Dendritic cell treated with granulocyte-macrophage colony-stimulating factor and Interleukin-4, amounts not matched to agents 40 ng/mL and 50 ng/mL, for 4 days (primary cell): Measurements from ENCODE around the gene CTNS.
A peak's percentile ranks its signal among the peaks of the same experiment; 100 is the strongest.

ENCODE experiments used
- H3K27ac Mint-ChIP-seq: one replicate; pipeline ENCODE4 v1.8.0; 2022; ENCODE audit warnings: mild to moderate bottlenecking, mixed read lengths
- H3K27me3 Mint-ChIP-seq: one replicate; pipeline ENCODE4 v1.8.0; 2022; ENCODE audit warnings: mild to moderate bottlenecking, mixed read lengths
- H3K36me3 Mint-ChIP-seq: one replicate; pipeline ENCODE4 v1.8.0; 2022; ENCODE audit warnings: low read depth, mixed read lengths
- H3K4me1 Mint-ChIP-seq: one replicate; pipeline ENCODE4 v1.8.0; 2022; ENCODE audit warnings: low read depth, mixed read lengths
- H3K4me3 Mint-ChIP-seq: one replicate; pipeline ENCODE4 v1.8.0; 2022; ENCODE audit warnings: mild to moderate bottlenecking, moderate library complexity, mixed read lengths
- H3K9me3 Mint-ChIP-seq: one replicate; pipeline ENCODE4 v1.8.0; 2022; ENCODE audit warnings: mixed read lengths
- intact Hi-C: fragments of 100-400 bp; cut with micrococcal nuclease; formaldehyde crosslinking; loops from one replicate; pipeline ENCODE4 v1.15.0; 2022

The CTNS gene

DNA sequence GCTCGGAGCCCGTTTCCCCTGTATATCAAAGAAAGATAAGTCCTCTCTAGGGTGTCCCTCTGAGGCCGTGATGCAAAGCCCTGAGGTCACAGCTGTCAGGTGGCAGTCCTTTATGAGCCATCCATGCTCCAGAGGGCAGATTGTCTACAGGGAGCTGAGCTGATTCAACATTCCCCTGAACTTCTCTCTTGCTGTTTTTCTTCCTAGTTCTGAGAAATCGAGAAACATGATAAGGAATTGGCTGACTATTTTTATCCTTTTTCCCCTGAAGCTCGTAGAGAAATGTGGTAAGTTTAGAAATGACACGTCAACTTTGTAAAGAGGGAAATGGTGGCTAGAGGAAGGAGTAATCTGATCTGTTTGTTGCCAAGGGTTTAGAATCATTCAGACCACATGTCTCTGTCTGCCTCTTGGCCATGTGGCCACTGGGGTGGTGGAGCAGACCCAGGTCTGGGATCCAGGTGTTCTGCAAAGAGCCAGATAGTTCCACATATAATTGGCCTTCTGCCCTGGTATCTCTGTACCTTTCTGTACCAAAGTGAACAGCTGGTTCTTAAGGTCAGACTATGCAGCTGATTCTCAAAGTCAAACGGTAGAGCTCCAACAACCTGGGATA, 3.5 kb downstream of the CTNS start:
- Mint-ChIP-seq H3K27ac (peak overlapping the region; percentile 97), H3K27me3 (no peaks in the 10 kb centered on the region), H3K36me3 (peaks cover 99% of the 10 kb centered on the region), H3K4me1 (peaks cover 81% of the 10 kb centered on the region), H3K4me3 (peak overlapping the region; percentile 65), H3K9me3 (no peaks in the 10 kb centered on the region)
- intact Hi-C loops, result loop anchor here (1.0 kb wide), 1 partner anchor 28 kb away; the partner anchor contains the start of genes EMC6 and TAX1BP3

DNA sequence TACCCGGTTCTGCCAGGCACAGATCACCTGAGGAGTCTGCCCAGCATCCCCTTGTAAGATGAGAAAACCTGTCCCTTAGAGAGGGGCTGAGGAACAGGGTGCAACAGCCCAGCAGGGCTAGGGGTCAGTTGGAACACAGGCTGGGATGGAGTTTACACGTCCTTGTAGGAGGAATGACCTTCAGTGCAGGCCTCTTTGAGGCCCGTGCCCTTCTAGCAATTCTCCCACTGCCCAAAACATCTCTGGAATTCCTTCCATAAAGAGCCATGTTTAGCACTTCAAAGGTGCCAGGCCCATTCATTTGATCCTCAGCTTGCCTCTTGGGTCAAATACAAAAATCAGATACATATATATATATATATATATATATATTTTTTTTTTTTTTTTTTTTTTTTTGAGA, 4.5 kb downstream of the CTNS start:
- H3K9me3 Mint-ChIP-seq, result no peaks in the 10 kb centered on the region
- intact Hi-C loops, result no loop called here
- peak overlapping the region; percentile 97 for H3K27ac Mint-ChIP-seq

DNA sequence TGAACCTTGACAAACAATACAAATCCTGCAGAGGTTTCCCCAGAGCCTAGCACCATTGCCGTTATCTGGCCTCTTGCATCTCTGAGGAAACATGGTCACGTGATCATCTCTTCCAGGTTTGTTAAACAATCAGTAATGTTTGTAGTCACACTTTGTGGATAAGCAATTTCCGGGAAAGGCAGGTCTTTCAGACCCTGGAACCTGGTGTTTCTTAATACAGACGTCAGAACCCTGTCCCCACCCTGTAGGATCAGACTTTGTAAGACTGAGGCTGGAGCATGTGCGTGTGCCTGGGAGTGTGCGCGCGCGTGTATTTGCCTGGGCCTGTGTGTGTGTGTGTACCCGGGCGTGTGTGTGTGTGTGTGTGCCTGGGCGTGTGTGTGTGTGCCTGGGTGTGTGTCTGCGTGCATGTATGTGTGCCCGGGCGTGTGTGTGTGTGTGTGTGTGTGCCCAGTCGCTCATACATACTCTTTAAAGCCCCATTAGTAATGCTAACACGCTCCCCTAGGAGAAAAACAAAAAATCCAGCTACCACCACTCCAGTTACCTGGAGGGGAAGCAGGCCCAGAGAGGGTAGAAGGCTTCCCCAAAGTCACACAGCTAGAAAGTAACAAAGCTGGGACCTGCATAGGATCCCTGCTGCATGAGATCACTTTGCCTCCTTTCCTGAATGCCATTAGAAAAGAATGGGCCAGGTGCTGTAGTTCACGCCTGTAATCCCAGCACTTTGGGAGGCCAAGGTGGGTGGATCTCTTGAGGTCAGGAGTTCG, 5.3 kb downstream of the CTNS start:
- Mint-ChIP-seq H3K27me3 (no peaks in the 10 kb centered on the region), H3K27ac (peak overlapping the region; percentile 97), H3K36me3 (peaks cover 99% of the 10 kb centered on the region), H3K4me1 (peaks cover 85% of the 10 kb centered on the region), H3K4me3 (no peak overlapping the region), H3K9me3 (no peaks in the 10 kb centered on the region)
- intact Hi-C loops, result no loop called here

More for the DNA sequence above, 4.5 kb downstream of the CTNS start:
- Mint-ChIP-seq H3K4me3 (no peak overlapping the region), H3K27me3 (no peaks in the 10 kb centered on the region), H3K36me3 (peaks cover 99% of the 10 kb centered on the region), H3K4me1 (peaks cover 84% of the 10 kb centered on the region)

DNA sequence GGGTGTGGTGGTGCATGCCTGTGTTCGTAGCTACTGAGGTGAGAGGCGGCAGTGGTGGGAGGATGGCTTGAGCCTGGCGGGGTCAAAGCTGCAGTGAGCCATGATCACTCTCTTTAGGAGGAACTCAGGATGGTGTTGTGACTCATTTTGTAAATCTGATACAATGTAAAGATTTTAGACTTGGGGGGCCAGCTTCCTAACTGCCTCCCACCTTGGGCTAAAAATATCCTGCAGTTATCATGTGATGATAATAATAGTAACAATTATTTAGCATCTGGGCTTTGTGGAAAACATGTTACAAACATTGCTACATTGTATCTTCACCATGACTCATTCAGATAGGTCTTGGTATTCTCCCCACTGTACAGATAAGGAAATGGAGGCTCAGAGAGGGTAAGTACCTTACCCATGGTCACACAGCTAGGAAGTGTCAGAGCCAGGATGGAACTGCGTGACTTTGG, 7.4 kb downstream of the CTNS start:
- no peak overlapping the region for H3K4me3 Mint-ChIP-seq
- no peaks in the 10 kb centered on the region for H3K9me3 Mint-ChIP-seq
- intact Hi-C loops, result no loop called here
- no peaks in the 10 kb centered on the region for H3K27me3 Mint-ChIP-seq
- H3K4me1 Mint-ChIP-seq, result peaks cover 84% of the 10 kb centered on the region
- peaks cover 99% of the 10 kb centered on the region for H3K36me3 Mint-ChIP-seq
- no peak overlapping the region for H3K27ac Mint-ChIP-seq

DNA sequence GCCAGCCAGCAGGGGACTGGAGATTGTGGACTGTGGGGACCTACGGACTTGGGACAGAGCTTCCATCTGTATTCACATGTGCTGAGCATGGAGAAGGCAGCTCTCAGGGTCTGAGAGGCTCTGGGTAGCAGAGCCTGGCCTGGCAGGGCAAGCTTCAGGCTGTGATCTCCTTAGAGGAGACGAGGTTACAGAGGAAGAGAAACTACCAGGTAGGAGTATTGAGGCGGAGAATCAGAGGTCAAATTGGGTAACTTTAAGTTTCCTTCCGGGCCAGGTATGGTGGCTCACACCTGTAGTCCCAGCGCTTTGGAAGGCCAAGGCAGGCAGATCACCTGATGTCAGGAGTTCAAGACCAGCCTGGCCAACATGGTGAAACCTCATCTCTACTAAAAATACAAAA, 8.8 kb downstream of the CTNS start:
- Mint-ChIP-seq H3K36me3 (peaks cover 100% of the 10 kb centered on the region), H3K4me3 (no peak overlapping the region), H3K9me3 (no peaks in the 10 kb centered on the region), H3K27ac (no peak overlapping the region), H3K27me3 (no peaks in the 10 kb centered on the region), H3K4me1 (peaks cover 71% of the 10 kb centered on the region)
- intact Hi-C loops, result loop anchor here (5.0 kb wide), 2 partner anchors 43 to 598 kb away; no protein-coding TSS in a partner anchor

DNA sequence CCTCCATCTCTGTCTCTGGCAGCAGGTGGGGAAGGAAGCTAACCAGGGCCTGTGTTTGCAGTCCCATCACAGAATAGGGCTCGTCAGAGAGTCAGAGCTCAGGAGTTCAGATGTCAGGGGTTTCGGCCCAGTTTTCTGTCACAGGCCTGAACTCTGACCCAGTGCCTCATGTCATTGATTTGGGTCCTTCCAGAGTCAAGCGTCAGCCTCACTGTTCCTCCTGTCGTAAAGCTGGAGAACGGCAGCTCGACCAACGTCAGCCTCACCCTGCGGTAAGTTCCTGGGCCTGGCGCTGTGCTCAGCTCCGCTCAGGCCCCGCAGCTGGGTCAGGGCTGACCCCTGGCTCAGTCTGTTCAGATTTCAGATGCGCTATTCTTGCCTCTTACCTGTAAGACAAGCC, 10.7 kb downstream of the CTNS start:
- no peaks in the 10 kb centered on the region for H3K9me3 Mint-ChIP-seq
- no peak overlapping the region for H3K27ac Mint-ChIP-seq
- H3K36me3 Mint-ChIP-seq, result peaks cover 100% of the 10 kb centered on the region
- no peak overlapping the region for H3K4me3 Mint-ChIP-seq
- no peaks in the 10 kb centered on the region for H3K27me3 Mint-ChIP-seq
- H3K4me1 Mint-ChIP-seq, result peaks cover 55% of the 10 kb centered on the region
- intact Hi-C loops, result loop anchor here (5.0 kb wide), 2 partner anchors 45 to 600 kb away; no protein-coding TSS in a partner anchor

DNA sequence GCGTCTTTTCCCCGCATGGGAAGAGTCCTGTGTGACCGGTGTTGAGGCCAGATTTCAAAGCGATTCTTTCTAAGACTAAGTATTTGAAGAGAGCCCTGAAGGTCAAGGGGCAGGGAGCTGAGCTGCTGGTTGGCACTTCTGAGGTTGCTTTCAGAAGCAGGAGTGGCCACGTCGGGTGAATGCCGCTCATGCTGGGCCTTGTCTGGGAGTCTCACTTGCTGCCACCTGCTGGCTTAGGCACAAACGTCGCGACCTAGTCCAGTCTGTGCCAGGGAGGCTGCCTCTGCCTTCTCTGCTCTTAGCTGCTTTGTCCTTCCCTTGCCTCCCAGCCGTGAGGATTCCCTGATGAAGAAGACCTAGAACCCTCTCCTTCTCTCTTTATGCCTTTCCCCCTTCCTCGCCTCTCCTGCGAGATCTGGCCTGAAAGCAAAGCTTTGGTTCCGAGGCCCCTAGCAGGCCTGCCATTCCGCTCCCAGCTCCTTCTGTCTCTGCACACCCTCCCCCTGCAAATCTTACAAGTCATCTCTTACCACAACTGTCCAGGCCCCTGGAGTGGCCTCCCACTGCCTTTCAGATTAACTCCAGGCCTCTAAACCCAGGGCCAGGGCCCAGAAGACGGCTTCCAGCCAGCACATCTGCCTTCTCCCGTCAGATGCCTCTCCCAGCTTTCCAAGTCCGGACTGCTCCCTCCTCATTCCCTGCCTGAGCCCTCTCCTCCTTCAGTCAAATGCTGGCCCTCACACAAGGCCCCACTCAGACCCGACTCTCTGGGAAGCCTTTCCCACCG, 11.4 kb downstream of the CTNS start:
- Mint-ChIP-seq H3K27me3 (no peaks in the 10 kb centered on the region), H3K4me3 (no peak overlapping the region), H3K9me3 (no peaks in the 10 kb centered on the region), H3K27ac (no peak overlapping the region), H3K36me3 (peaks cover 100% of the 10 kb centered on the region), H3K4me1 (peaks cover 48% of the 10 kb centered on the region)
- intact Hi-C loops, result loop anchor here (5.0 kb wide), 2 partner anchors 46 to 601 kb away; no protein-coding TSS in a partner anchor

DNA sequence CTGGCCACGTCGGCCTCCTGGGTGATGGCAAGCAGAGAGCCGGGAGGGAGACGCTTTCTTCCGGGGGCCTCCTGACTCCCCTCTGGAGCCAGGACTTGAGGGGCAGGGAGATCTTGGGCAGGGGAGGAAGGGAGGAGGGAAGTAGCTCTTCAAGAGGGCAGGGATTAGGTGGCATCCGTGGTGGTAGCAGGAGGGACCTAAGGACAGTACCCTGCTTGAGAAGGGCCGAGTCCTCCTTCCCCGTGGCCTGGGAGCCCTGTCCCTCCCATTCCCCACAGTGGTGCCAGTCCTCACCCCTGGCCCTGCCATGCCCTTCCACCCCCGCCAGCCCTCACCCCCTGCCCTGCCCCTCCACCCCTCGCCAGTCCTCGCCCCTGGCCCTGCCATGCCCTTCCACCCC, 19.2 kb downstream of the CTNS start:
- intact Hi-C loops, result no loop called here
- H3K27ac Mint-ChIP-seq, result no peak overlapping the region
- no peak overlapping the region for H3K4me3 Mint-ChIP-seq

DNA sequence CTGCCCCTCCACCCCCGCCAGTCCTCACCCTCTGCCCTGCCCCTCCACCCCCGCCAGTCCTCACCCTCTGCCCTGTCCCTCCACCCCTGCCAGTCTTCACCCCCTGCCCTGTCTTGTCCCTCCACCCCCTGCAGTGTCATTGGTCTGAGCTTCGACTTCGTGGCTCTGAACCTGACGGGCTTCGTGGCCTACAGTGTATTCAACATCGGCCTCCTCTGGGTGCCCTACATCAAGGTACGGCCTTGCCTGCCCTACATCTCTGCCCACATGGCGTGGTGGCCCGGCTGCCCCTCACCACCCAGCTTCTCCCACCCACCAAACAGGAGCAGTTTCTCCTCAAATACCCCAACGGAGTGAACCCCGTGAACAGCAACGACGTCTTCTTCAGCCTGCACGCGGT, 19.8 kb downstream of the CTNS start:
- Mint-ChIP-seq H3K9me3 (no peaks in the 10 kb centered on the region), H3K4me1 (peaks cover 41% of the 10 kb centered on the region), H3K27me3 (no peaks in the 10 kb centered on the region), H3K27ac (peak overlapping the region; percentile 30), H3K36me3 (peaks cover 100% of the 10 kb centered on the region), H3K4me3 (no peak overlapping the region)
- intact Hi-C loops, result no loop called here

More for the DNA sequence above, 19.2 kb downstream of the CTNS start:
- H3K4me1 Mint-ChIP-seq, result peaks cover 41% of the 10 kb centered on the region
- no peaks in the 10 kb centered on the region for H3K27me3 Mint-ChIP-seq
- H3K36me3 Mint-ChIP-seq, result peaks cover 100% of the 10 kb centered on the region
- no peaks in the 10 kb centered on the region for H3K9me3 Mint-ChIP-seq

DNA sequence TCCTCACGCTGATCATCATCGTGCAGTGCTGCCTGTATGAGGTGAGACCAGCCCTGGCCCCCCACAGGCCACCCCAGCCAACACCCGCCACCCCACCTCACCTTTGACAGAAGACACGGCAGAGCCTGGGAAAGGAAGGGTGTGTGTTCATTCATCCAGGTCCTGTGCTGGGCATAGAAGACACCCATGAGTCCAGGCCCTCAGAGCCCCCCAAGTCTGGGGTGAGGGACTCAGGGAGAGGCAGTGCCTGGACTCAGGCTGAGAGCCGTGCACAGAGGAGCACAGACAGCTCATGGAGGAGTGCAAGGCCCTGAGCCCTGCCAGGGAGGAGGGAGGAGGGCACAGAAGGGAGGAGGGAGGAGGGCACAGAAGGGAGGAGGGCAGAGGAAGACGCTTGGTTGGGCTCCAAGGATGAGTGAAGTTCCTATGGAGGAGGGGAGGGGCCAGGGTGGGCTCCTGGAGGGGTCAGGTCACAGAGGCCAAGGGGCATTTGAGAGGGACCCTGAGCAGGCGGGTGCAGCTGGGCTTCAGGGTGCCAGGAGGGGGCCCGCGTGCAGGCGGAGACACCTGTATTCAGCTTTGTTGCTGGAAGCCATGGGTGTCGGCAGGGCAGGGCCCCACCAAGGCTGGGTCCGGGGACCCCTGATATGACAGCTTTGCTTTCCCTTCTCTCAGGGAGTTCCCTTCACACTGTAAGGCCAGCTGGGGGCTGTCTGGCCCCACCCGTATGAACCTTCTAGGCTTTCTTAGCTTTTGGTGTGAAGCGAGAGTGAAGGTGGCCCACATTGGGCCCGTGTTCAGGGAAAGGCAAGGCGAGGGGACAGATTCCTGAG, 20.4 kb downstream of the CTNS start:
- no peaks in the 10 kb centered on the region for H3K27me3 Mint-ChIP-seq
- peaks cover 41% of the 10 kb centered on the region for H3K4me1 Mint-ChIP-seq
- H3K36me3 Mint-ChIP-seq, result peaks cover 100% of the 10 kb centered on the region
- intact Hi-C loops, result no loop called here
- H3K27ac Mint-ChIP-seq, result peak overlapping the region; percentile 77
- no peak overlapping the region for H3K4me3 Mint-ChIP-seq
- no peaks in the 10 kb centered on the region for H3K9me3 Mint-ChIP-seq

DNA sequence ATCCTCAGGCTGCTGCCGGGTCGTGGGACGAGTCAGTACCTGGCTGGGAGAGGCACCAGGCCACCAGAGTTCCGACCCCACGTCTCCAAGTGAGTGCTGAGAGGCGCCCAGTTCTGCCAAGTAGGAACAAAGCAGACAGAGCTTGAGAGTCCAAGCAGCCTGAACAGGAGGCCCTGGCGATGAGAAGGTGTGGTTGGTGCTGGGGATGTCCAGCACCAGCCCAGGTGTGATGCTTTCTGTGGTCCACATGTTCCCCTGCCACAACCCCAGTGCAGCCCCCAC, 21.0 kb downstream of the CTNS start:
- no peak overlapping the region for H3K4me3 Mint-ChIP-seq
- H3K36me3 Mint-ChIP-seq, result peaks cover 100% of the 10 kb centered on the region
- intact Hi-C loops, result no loop called here
- no peaks in the 10 kb centered on the region for H3K9me3 Mint-ChIP-seq
- H3K4me1 Mint-ChIP-seq, result peaks cover 41% of the 10 kb centered on the region
- H3K27me3 Mint-ChIP-seq, result no peaks in the 10 kb centered on the region
- H3K27ac Mint-ChIP-seq, result peak overlapping the region; percentile 77

DNA sequence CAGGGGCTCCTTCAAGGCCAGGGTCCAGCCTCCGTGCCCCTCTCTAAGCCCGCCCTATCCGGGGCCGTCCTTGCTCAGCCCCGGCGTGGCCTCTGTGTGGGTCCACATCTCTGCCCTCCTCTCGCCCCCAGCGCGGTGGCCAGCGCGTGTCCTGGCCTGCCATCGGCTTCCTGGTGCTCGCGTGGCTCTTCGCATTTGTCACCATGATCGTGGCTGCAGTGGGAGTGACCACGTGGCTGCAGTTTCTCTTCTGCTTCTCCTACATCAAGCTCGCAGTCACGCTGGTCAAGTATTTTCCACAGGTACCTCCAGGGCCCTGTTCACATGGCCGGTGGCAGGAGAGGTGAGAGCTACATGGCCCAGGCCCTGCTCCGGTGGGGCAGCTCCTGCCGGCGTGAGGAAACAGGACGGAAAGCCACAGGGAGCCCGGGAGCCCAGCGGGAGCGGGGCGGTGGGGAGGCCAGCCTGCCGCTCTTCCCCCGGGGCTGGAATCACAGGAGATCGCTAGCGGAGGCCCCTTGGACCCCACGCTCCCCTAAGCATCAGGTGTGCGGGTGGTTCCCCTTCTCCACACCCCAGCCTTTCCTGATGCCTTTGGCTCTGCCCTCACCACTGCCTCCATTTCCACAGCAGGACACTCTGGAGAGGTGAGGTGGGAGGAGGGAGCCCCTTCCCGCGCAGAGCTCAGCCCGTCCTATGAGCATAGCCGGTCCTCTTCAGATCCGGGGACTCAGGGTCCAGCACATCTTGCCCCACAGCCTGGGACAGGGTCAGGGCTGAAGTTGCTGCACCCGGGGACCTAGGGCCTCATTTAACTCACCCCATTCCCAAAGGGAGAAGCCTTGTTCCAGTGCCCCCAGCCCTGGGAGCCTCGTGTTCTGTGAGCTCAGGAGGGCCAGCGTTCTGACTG, 21.6 kb downstream of the CTNS start:
- H3K27ac Mint-ChIP-seq, result peak overlapping the region; percentile 77

More for the DNA sequence above, 21.6 kb downstream of the CTNS start:
- H3K4me3 Mint-ChIP-seq, result no peak overlapping the region
- H3K4me1 Mint-ChIP-seq, result peaks cover 41% of the 10 kb centered on the region
- H3K36me3 Mint-ChIP-seq, result peaks cover 100% of the 10 kb centered on the region
- no peaks in the 10 kb centered on the region for H3K27me3 Mint-ChIP-seq
- intact Hi-C loops, result no loop called here
- H3K9me3 Mint-ChIP-seq, result no peaks in the 10 kb centered on the region
